Measurements from ENCODE around the gene MMP25.
A peak's percentile ranks its signal among the peaks of the same experiment; 100 is the strongest.
"Not testable (repeated sequence)": the region's sequence is repeated elsewhere in the genome, so short reads cannot be mapped to it uniquely, and the experiment has no call there.

Gene MMP25

DNA sequence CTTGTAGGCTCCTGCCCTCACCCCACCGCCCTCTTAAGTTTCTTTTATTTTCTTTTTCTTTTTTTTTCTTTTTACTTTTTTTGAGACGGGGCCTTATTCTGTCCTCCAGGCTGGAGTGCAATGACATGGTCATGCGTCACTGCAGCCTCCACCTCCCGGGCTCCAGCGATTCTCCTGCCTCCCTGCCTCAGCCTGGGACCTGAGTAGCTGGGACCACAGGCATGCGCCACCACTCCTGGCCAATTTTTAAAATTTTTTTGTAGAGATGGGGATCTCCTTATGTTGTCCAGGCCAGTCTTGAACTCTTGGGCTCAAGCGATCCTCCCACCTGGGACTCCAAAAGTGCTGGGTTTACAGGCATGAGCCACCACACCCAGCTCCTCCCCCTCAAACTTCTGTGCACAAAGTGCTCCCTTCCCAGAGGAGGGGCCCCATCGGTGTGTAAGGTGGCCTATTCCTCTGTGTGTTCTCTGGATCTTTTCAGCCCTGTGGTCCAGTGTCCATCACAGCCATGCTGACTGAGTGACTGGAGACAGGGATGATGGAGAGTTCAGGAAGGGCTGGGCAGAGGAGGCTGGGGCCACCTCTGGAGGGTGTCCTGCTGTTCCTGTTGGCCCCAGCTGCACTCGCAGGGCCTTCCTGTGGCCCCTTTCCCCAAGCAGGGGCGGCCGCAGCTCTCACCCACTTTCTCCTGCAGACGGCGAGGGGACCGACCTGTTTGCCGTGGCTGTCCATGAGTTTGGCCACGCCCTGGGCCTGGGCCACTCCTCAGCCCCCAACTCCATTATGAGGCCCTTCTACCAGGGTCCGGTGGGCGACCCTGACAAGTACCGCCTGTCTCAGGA, 10.2 kb downstream of the MMP25 start:
- DNase-seq: no peak

GRCh38 chr16:3057181-3058138, 11.1 kb downstream of the MMP25 start:
- no peak for DNase-seq

GRCh38 chr16:3058139-3059030, 12.0 kb downstream of the MMP25 start:
- peak; percentile 61 for DNase-seq

DNA sequence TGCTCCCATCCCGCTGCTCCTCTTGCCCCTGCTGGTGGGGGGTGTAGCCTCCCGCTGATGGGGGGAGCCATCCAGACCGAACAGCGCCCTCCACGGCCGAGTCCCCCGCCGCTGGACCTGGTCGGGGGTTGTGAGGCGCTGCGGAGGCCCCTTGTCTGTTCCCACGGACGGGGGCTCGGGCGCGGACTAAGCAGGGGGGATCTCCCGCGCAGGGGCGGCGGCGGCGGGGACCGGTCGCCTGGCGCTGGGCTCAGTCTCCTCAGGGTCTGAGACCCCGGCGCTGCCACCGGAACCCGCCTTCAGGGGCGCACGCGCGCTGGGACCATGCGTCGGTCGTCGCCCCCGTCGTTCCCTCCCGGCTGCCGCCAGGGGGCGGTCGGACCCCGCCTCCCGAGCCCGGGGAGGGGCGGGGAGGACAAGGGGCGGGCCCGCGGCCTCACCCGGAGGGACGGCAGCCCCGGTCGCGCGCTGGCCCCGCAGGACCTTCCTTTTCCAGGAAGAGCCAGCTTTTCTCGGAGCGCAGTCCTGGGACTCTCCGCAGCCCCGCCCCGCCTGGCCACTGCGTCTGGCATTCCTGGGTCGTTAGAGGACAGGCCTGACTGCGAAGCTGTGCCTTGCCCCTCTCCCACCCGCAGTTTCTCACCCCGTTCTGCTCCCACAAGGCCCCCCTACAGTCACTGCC, 12.8 kb downstream of the MMP25 start:
- DNase-seq: peak; percentile 90

DNA sequence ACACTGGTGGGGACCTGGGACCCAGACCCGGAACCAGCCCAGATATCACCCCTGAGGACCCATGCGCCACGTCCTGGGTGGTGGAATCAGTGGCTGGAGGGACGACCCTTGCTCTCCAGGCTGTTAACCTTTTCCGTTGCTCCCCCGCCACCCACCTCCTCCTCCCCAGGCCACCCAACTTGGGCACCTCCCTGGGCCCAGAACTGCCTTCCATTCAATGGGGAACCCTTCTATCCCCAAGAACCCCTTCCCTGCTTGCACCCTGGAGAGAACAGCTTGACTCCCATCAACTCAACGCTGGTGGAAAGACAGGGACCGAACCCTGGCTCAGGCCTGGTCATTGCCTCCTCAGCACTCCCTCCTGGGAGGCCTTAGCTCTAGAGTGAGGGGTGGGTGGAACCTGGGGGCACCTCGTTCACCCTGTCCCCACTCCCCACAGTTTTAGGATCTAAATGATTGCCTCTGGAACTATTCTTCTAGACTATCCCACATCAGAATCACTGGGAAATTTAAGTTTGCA, 13.4 kb downstream of the MMP25 start:
- DNase-seq: no peak

GRCh38 chr16:3060339-3061127, 14.2 kb downstream of the MMP25 start:
- no peak for DNase-seq

GRCh38 chr16:3062553-3062952, 16.2 kb downstream of the MMP25 start:
- no peak for DNase-seq

- DNase-seq: no peak
Observed at GRCh38 chr16:3063625-3064386, 17.4 kb downstream of the MMP25 start.

- peak; percentile 89 for DNase-seq
Observed at GRCh38 chr16:3065069-3065741, 18.8 kb downstream of the MMP25 start, which contains the start of gene IL32. TSS of gene IL32 (plus strand) at chr16:3065640. CDS start at chr16:3065812, 172 bp downstream.

DNA sequence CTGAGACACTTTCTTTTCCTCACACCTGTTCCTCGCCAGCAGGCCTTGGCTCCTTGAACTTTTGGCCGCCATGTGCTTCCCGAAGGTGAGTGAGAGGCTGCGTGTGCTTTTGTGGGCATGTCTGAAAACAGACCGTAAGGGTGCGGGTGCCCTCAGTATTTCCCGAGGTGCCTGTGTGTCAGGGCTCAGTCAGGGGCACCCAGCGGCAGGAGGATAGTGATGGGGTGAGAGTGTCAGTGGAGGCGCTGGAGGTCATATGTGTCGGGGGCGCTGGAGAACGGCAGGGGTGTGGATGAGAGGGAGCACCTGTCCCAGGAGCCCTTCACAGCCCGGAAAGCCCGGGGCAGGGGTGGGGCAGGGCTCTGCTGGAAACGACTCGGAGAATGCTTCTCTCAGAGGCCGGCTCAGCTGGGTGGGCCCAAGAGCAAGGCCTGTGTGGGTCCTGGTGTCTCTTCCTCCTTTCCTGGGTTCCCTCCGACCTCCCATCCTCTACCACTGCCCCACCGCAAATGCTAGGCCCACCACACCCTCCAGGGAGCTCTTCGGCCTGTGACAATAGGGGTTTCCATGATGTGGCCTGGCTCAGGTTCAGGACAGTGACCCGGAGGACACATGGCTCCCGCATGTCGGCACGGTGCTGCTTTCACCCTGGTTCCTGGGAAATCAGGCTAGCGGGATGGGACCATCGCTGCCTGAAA, 19.5 kb downstream of the MMP25 start:
- DNase-seq: no peak

DNA sequence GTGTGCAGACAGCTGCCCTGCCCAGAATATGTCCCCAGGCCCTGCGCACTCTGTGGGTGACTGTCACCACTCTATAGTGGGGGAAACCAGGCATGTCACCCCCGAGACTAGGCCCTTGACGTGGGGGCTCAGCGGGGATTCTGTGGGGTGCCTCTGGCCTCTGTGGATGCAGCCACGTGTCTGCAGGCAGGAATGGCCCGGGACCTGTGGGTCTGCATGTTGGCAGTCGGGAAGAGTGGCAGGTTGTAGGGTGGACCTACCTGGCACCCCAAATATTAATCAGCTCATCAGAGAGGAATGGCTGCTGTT, 20.0 kb downstream of the MMP25 start:
- DNase-seq: no peak

- peak; percentile 52 for DNase-seq
Observed at GRCh38 chr16:3068487-3068886, 22.1 kb downstream of the MMP25 start.

DNA sequence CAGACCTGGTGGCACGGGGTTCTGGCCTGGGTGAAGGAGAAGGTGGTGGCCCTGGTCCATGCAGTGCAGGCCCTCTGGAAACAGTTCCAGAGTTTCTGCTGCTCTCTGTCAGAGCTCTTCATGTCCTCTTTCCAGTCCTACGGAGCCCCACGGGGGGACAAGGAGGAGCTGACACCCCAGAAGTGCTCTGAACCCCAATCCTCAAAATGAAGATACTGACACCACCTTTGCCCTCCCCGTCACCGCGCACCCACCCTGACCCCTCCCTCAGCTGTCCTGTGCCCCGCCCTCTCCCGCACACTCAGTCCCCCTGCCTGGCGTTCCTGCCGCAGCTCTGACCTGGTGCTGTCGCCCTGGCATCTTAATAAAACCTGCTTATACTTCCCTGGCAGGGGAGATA, 22.8 kb downstream of the MMP25 start:
- DNase-seq: not testable (repeated sequence)

GRCh38 chr16:3070608-3071111, 24.3 kb downstream of the MMP25 start:
- DNase-seq: peak; percentile 55

- peak; percentile 47 for DNase-seq
Observed at GRCh38 chr16:3071655-3072054, 25.3 kb downstream of the MMP25 start.

DNA sequence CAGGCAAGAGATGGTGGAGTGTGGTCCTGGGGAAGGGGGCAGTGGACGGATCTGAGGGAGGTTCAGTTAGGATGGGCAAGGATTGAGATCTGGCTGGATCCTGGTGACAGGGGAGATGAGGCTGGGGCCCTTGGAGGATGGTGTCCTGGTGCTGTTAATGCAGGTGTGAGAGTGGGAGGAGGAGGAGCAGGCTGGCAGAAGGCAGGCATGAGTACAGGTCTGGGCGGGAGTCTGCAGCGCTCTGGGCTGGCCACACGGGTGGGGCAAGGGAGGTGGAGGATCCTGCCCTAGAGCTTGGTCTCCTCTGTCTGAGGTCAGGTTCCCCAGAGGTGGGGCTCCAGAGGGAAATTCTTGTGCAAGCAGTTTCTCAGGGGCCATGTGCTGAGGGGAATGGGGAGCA, 25.8 kb downstream of the MMP25 start:
- peak; percentile 60 for DNase-seq

- peak; percentile 64 for DNase-seq
Observed at GRCh38 chr16:3072576-3073263, 26.4 kb downstream of the MMP25 start.

DNA sequence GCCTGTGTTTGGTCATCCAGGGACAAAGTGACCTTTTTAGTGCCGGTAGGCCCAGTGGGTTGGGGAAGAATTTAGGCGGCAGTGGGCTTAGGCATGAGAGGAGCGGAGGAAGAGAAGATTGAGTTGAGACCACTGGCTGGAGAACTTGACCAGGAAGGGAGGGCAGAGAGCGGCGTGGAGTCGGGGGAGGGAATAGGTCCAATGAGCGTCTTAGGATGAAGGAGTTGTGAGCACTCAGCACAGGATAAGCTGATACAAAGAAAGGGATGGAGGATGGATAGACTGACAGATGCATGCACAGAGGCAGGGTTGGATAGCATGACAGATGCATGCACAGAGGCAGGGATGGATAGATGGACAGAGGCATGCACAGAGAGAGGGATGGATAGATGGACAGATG, 27.1 kb downstream of the MMP25 start:
- no peak for DNase-seq
